Stomach (tissue), 4 donors: ENCODE results near the gene PLA2G12A.

Experiments used
- POLR2A ChIP-seq, 4 donors: fragments of 450-650 bp; IDR thresholded peaks; one replicate each; pipeline ENCODE4 v1.6.1; 2016; ENCODE audit warnings: antibody characterized with exemption in 4 of 4, control low read depth in 2 of 4, mild to moderate bottlenecking in 1 of 4, moderate library complexity in 1 of 4
- TF ChIP-seq, protein P1 (sequence below), 7 experiments: fragments of 450-650 bp in 4 of 7; fragments of 200-600 bp in 3 of 7; sonication (generic) in 3 of 7; IDR thresholded peaks; one replicate each; pipeline ENCODE4 v1.5.1; 2016 to 2019; ENCODE audit warnings: antibody characterized with exemption in 7 of 7, control low read depth in 2 of 7, mild to moderate bottlenecking in 1 of 7

DNA sequence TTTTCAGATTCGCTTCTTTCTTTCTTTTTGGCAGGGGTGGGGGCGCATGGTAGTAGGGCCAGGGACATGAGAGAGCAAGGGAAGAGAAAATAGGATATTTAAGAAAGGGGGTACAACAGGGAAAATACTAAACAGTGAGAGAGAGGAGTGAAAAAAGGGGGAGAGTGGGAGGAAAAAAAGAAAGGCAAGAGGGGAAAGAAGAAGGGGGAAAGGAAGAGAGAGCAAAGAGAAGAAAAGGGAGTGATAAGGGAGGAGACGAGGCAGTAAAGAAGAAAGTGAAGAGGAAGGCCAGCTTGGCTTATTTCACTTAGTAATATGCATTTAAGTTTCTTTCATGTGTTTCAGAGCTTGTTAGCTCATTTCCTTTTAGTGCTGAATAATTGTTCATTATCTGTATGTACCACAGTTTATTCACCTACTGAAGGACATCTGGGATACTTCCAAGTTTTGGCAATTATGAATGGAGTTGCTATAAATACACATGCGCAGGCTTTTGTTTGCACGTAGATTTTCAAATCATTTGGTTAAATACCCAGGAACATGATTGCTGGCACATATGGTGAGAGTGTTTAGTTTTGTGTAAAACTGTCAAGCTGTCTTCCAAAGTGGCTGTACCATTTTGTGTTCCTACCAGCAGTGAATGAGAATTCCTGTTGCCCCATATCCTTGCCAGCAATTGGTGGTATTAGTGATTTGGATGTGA is 63.9 kb downstream of the PLA2G12A start:
- TF ChIP-seq POLR2A (IDR thresholded peaks at IDR 0.05): no peak
- TF ChIP-seq, protein P1, sequence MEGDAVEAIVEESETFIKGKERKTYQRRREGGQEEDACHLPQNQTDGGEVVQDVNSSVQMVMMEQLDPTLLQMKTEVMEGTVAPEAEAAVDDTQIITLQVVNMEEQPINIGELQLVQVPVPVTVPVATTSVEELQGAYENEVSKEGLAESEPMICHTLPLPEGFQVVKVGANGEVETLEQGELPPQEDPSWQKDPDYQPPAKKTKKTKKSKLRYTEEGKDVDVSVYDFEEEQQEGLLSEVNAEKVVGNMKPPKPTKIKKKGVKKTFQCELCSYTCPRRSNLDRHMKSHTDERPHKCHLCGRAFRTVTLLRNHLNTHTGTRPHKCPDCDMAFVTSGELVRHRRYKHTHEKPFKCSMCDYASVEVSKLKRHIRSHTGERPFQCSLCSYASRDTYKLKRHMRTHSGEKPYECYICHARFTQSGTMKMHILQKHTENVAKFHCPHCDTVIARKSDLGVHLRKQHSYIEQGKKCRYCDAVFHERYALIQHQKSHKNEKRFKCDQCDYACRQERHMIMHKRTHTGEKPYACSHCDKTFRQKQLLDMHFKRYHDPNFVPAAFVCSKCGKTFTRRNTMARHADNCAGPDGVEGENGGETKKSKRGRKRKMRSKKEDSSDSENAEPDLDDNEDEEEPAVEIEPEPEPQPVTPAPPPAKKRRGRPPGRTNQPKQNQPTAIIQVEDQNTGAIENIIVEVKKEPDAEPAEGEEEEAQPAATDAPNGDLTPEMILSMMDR (IDR thresholded peaks at IDR 0.05): no peak
